ENCODE results near the gene FOXN3. TPM values are rescaled to one million over a fixed set of nuclear protein-coding genes. Genes with fewer than 3 reads are reported as not detected.

Gene FOXN3
- total RNA-seq, 4 donors from 2014 or later, result 99.6 to 172 (median 103) TPM

- Histone ChIP-seq H3K27me3 (no peaks in the 10 kb centered on the region), H3K4me1 (peaks cover 21 to 22% of the 10 kb centered on the region in 2 donors), H3K4me3 (peak overlapping the region; percentile 62 to 78 (median 77)), H3K27ac (peak overlapping the region; percentile 87 to 97 (median 95)), H3K9me3 (no peaks in the 10 kb centered on the region), H3K36me3 (no peaks in the 10 kb centered on the region)
- peak; percentile 73 for DNase-seq
- peak; percentile 67 to 72 for ATAC-seq
- TF ChIP-seq POLR2A (IDR thresholded peaks at IDR 0.05) (no peak), CTCF (IDR thresholded peaks at IDR 0.05 in 4 of 5, conservative IDR thresholded peaks at IDR 0.05 in 1 of 5) (peak; percentile 52 to 71 (median 68))
- in situ Hi-C loops (cut with MboI; ENCODE audit: low sequenced_read_pairs in 4 of 4), result loop anchor here in 3 of 4 donors (10.0 to 25.0 kb wide), 3 partner anchors 233 to 380 kb away; no protein-coding TSS in a partner anchor
- intact Hi-C loops (cut with DNase I; ENCODE audit: low total_unique reads), result loop anchor here (1.0 to 10.0 kb wide), 8 partner anchors 31 to 540 kb away; partner anchors contain the start of gene TDP1
Measured at GRCh38 chr14:89417465-89418225, 612 bp upstream of the FOXN3 start.

- H3K9me3 ChIP-seq, result no peaks in the 10 kb centered on the region
- peak; percentile 98 to 100 for DNase-seq
- H3K27ac ChIP-seq, result peak overlapping the region; percentile 95 to 100 (median 99)
- peaks cover 19 to 22% of the 10 kb centered on the region in 2 donors for H3K4me1 ChIP-seq
- intact Hi-C loops (cut with DNase I; ENCODE audit: low total_unique reads) (loop anchor here (1.0 to 10.0 kb wide), 5 partner anchors 29 to 541 kb away; partner anchors contain the start of gene TDP1), in situ Hi-C loops (cut with MboI; ENCODE audit: low sequenced_read_pairs in 4 of 4) (loop anchor here in 3 of 4 donors (10.0 to 25.0 kb wide), 3 partner anchors 231 to 379 kb away; no protein-coding TSS in a partner anchor)
- TF ChIP-seq POLR2A (IDR thresholded peaks at IDR 0.05) (peak; percentile 77 to 97), CTCF (IDR thresholded peaks at IDR 0.05 in 4 of 5, conservative IDR thresholded peaks at IDR 0.05 in 1 of 5) (peak in 1 of 5 experiments; percentile 21)
- H3K4me3 ChIP-seq, result peak overlapping the region; percentile 77 to 100 (median 95)
- H3K27me3 ChIP-seq, result no peaks in the 10 kb centered on the region
- H3K36me3 ChIP-seq, result peaks cover 0 to 9% of the 10 kb centered on the region in 2 donors
- peak; percentile 74 to 80 for ATAC-seq
Measured at GRCh38 chr14:89416002-89416995, 734 bp downstream of the FOXN3 start.

- intact Hi-C loops (cut with DNase I; ENCODE audit: low total_unique reads), result loop anchor here (5.0 to 10.0 kb wide), 3 partner anchors 78 to 542 kb away; partner anchors contain the start of gene TDP1
- H3K4me1 ChIP-seq, result peaks cover 26 to 30% of the 10 kb centered on the region in 2 donors
- H3K4me3 ChIP-seq, result peak overlapping the region; percentile 77 to 100 (median 95)
- no peak for DNase-seq
- in situ Hi-C loops (cut with MboI; ENCODE audit: low sequenced_read_pairs in 4 of 4), result loop anchor here in 3 of 4 donors (10.0 to 25.0 kb wide), 3 partner anchors 230 to 378 kb away; no protein-coding TSS in a partner anchor
- TF ChIP-seq CTCF (IDR thresholded peaks at IDR 0.05 in 4 of 5, conservative IDR thresholded peaks at IDR 0.05 in 1 of 5), result no peak
- no peak for TF ChIP-seq POLR2A (IDR thresholded peaks at IDR 0.05)
- no peak for ATAC-seq
- H3K27ac ChIP-seq, result peak overlapping the region; percentile 95 to 100 (median 99)
- H3K9me3 ChIP-seq, result no peaks in the 10 kb centered on the region
- no peaks in the 10 kb centered on the region for H3K27me3 ChIP-seq
- peaks cover 0 to 19% of the 10 kb centered on the region in 2 donors for H3K36me3 ChIP-seq
Measured at GRCh38 chr14:89415159-89415558, 1.9 kb downstream of the FOXN3 start.

- H3K36me3 ChIP-seq, result peaks cover 0 to 19% of the 10 kb centered on the region in 2 donors
- DNase-seq (no peak), ATAC-seq (no peak)
- TF ChIP-seq CTCF (IDR thresholded peaks at IDR 0.05 in 4 of 5, conservative IDR thresholded peaks at IDR 0.05 in 1 of 5) (no peak), POLR2A (IDR thresholded peaks at IDR 0.05) (no peak)
- peak overlapping the region in 1 of 4 donors; percentile 24 for H3K27ac ChIP-seq
- H3K4me3 ChIP-seq, result no peak overlapping the region
- no peaks in the 10 kb centered on the region for H3K9me3 ChIP-seq
- in situ Hi-C loops (cut with MboI; ENCODE audit: low sequenced_read_pairs in 4 of 4) (loop anchor here in 3 of 4 donors (10.0 to 25.0 kb wide), 3 partner anchors 227 to 375 kb away; no protein-coding TSS in a partner anchor), intact Hi-C loops (cut with DNase I; ENCODE audit: low total_unique reads) (loop anchor here (10.0 kb wide), 1 partner anchor 383 kb away; no protein-coding TSS in a partner anchor)
- peaks cover 52 to 53% of the 10 kb centered on the region in 2 donors for H3K4me1 ChIP-seq
- no peaks in the 10 kb centered on the region for H3K27me3 ChIP-seq
Measured at GRCh38 chr14:89411976-89412375, 5.1 kb downstream of the FOXN3 start.

Measured in gastrocnemius medialis (tissue), 4 donors.